ENCODE data around the gene TTPAL.

Gene TTPAL

DNA sequence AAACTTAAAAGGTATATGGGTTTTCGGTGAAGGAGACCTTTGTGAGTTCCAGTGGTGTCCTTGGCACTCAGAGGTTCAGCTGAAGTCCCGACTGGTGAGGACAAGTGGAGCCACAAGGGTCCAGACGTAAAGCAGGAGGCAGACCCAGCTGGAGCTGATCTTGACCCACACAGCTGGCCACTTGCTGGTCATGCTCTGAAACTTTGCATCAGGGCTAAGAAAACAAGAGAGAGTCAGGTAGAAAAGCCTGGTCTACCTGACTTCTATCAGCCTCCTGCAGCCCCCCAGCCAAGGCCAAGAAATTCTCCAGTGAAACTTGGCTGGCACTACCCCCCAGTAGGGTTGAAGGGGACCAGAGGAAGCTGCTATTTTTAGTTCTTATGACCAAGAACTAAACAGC lies 24.5 kb downstream of the TTPAL start:
- DNase-seq = no peak

DNA sequence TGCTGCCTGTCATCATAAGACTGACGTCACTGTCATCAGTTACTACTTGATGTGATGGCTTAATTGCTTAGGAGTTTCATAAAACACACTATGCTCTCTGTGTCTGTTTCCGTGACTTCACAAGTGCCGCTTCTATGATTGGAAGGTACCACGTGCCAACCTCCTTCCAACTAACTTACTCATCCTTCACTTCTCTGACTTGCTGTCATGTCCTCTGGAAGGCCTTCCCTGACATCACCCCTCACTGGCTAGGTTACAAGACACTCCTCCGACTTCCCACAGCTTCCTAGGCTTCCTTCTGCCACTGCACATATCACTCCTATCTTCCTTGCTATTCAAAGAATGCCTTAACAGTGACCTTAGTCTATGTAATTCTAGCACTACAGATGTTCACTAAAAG lies 25.8 kb downstream of the TTPAL start:
- DNase-seq = peak; percentile 89

DNA sequence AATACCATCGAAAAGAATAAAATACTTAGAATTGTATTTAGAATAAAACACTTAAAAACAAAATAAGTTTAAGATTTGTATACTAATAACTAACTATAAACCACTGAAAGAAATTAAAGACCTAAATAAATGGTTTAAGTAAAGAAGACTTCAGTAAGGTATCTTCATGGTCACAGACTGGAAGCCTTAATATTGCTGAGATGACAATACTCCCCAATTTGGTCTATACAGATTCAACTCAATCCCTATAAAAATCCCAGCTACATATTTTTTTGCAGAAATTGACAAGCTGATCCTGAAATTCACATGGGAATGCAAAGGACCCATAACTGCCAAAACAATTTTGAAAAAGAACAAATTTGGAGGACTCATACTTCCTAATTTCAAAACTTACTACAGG lies 27.3 kb downstream of the TTPAL start:
- DNase-seq = no peak

DNA sequence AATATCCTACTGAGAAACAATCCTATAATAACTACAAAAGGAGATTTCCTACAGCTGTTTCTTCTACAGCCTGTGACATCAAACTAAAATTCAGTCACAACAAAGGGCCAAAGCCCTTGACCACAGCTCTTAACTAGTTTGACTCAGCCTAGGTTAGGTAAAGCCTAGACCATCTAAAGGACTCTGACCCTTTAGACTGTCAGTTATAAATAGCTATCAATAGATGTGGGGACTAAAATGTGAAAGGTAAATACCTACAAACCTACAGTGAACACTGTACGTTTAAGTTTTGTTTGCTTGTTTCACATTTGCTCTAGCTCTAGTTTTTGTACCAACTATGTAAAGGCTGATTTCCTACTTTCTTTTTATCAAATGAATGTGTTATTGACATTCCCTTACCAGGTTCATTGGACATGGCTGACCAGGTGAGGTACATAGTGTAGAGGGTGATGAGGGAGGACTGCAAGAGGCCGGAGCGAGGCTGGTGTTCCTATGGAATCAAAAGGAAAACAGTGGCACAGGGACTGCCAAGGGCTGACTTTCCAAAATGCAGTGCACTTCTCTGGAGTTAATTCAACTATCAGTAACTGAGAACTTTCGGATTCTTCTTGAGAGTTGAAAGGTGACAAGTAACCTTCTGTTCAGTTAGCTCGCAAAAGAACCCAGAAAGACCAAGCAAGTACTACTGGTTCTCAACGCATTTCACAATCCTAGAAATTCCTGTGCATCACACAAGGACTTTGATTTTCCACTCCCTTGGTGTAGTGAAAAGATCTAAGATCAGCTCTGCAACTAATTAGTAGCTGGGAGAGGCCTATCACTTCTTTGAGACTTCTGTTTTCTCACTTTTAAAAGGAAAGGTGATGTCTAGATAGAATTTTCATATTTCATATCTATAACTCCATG lies 29.0 kb downstream of the TTPAL start:
- DNase-seq = no peak

DNA sequence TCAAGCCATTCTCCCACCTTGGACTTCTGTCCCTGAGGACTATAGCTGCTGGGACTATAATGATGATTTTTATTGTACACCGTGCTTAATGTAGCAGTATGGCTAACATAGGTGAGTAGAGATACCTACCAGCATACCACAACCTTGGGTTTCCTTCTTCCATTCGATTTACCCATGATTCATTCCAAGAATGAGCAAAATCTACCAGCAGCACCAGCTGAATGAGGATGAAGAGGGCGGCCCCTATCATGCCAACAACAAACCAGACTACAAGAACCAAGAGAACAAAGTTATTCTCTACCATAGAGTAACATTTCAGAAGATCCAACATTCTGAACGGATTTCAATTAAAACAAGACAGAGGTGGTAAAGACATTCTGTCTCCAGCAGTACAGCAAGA lies 34.1 kb downstream of the TTPAL start:
- DNase-seq = no peak

DNA sequence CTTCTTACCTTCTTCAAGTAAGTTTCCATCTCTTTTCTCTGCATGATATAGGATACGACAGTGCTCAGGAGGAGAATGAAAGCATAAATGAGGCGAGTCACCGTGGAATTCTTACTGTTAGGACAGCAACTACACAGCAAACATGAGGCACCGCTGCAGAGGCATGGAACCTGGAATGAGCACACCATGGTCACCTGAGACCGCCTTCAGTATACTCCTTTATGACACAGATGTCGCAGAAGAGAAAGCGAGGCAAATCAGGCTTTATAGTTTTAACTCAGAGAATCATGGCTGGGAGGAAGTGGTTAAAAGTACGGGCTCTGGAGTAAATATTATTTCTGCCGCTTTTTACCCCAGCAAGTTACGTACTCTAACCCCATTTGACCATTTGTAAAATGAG lies 38.2 kb downstream of the TTPAL start:
- DNase-seq = no peak

DNA sequence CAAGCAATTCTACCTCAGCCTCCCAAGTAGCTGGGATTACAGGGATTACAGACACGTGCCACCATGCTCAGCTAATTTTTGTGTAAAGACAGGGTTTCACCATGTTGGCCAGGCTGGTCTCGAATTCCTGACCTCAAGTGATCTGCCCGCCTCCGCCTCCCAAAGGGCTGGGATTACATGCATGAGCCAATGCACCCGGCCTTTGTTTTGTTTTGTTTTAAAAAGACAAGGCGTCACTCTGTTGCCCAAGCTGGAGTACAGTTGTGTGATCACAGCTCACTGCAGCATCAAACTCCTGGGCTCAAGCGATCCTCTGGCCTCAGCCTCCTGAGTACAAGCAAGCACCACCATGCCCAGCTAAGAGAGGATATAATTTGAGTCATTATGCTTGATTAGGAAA lies 40.8 kb downstream of the TTPAL start:
- no peak for DNase-seq

DNA sequence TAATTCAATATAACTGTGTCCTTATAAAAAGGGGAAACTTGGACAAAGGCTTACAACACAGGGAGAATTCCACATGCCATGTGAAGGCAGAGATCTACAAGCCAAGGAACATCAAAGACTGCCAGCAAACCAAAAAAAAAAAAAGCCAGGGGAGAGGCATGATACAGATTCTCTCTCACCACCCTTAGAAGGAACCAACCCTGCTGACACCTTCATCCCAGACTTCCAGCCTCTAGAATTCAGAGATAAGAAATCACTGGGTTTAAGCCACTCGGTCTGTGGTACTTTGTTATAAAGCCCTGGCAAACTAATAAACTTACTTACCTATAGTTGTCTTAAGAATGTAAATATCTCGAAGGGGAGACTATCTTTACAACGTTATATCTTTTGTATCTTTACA lies 41.8 kb downstream of the TTPAL start:
- DNase-seq = no peak

DNA sequence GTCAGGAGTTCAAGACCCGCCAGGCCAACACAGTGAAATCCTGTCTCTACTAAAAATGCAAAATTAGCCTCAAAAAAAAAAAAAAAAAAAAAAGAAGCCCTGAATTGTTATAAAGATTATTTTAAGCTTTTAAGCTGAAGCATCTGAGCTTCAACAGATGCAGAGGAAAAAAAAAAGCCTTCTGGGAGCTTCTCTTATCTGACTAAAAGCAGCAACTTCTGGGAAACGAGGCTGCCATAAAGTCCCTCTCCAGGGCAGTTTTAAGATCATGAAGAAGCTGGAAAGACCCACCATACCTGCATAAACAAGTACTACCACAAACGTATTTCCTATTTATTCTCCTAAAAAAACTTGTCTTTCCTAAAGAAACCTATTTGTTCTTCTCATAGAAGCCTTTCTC lies 42.6 kb downstream of the TTPAL start:
- no peak for DNase-seq

DNA sequence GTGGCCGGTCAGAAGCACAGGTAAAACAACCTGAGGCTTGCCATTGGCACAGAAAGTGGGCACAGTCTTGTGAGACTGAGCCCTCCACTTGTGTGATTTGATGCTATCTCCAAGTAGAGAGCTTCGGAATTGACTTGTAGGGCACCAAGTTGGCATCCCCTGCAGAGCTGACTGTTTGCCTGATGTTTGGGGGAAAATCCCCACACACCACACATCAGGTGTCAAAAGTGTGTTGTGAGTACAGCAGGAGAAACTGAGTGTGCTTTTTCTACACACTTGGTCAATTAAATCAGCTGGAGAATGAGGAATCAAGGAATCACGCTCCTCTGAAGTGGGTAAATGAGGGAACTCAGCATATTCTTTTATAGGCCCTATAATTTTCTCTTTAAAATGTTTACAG lies 45.2 kb downstream of the TTPAL start:
- no peak for DNase-seq

DNA sequence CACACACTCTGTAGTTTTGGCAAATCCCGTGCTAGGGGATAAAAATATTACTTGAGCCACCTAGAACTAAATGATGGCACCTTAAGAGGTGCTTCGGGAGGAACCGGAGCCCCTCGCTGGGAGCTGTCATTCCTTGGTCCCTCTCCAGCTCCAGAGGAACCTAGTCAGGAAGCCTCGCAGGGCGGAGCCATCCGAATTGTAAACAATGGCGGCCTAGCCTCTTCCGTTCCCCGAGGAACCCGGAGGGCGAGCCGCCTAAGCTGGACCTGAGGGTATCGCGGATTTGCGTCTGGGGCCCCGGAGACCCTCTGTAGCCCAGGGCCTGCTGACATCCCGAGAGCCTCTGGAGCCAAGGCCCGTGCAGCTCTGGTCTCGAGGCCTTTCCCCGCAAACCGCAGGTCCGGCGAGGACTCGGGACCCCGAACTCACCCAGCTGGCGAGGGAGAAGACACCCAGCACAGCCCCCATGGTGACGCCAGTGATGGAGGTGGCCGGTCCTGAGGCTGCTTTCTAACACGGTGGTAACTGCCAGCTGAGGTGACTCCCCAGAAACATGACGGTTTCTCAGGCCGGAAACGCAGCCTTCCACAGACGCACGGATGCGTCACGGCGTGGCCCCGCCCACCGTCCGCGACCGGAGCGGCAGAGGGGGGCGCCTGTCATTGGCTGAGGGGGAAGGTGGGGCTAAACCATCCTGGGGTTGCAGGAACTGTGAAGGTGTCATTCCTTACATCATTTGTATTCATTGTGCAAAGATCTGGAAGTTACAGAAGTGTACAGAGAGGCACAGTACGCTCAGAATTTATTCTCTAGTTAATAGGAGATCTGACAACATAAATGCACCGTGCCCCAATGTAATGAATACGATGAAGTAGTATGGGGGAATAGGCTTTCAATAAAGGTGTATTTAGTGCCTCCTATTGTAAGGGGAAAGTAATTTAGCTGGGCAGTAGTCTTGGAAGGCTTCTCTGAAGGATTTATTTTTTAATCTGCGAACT lies 46.1 kb downstream of the TTPAL start, which contains the start of gene SERINC3:
TSS of gene SERINC3 (minus strand) at position 587 of the 998 bp plus-strand sequence. CDS start at position 468, 119 bp downstream.
- peak; percentile 94 for DNase-seq

DNA sequence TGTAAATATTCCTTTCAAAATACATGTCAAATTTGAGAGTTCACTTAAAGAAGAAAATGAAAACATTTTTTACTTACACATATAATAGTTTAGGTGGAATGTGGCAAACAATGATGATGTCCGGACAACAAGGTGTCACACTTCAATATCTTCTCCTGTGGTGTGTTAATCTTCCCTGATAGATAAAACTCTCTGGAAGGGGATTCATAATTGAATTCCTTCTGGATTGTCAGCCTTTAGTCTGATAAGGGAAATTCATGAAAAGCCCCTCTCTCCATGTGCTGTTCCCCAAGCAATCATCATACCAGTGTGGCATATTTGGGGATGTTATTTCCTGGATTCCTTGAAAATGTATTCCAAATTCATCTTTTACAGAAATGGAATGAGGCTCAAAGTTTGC lies 47.2 kb downstream of the TTPAL start:
- DNase-seq = no peak

DNA sequence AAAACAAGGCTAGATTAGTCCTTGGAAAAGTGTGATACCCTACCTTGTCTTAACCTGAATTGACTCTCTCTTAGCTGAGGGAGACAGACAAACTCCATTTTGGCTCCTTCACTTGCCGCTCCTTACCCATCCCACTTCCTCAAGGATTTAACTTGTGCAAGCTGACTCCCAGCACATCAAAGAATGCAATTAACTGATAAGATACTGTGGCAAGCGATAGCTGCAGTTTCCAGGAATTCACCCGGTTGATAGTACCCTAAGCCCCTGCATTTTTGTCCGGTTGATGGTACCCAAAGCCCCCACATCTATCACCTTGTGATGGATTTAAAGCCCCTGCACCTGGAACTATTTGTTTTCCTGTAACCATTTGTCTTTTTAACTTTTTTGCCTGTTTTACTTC lies 48.1 kb downstream of the TTPAL start:
- no peak for DNase-seq

DNA sequence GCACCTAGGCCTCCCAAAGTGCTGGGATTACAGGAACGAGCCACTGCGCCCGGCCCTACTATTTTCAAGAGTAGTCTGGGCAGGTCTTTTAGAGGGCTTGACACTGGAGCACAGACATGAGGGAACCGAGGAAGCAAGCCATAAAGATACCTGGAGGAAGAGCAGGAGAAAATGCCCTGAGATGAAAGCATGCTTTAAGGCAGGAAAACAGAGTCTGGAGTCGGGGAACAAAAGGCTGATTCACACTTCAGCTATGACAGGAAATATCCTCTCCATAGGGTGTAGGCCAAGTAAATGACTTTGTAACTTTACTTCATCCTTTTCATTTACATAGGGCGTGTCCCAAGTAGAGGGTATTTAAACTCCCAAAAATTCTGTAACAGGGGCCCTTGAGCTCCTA lies 50.5 kb downstream of the TTPAL start:
- peak; percentile 82 for DNase-seq

DNA sequence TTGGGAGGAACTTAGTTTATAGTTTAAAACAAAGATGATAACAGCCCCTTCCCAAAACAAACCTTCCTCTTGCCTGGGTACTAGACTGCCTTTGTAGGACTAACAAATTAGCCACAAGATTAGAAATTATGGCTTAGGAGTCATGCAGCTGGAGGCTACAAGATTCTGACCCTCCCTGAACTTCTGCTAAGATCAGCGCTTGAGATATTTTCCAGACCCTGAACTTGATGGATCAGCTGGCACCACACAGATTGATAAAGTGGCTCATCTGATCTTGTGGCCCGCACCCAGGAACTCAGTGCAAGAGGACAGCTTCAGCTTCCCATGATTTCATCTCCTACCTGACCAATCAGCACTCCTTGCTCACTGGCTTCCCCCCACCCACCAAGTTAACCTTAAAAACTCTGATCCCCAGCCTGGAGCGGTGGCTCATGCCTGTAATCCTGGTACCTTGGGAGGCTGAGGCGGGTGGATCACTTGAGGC lies 52.1 kb downstream of the TTPAL start:
- DNase-seq = no peak

DNA sequence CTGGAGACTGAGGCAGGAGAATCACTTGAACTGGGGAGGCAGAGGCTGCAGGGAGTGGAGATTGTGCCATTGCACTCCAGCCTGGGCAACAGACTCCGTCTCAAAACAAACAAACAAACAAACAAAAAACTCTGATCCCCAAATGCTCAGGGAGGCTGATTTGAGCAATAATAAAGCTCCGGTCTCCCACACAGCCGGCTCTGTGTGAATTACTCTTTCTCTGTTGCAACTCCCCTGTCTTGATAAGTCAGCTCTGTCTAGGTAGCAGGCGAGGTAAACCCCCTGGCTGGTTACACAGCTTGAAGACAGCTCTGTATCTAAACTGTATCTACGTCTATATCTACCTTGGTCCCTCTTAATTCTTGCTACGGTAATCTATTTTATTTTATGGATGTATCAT lies 52.6 kb downstream of the TTPAL start:
- no peak for DNase-seq

DNA sequence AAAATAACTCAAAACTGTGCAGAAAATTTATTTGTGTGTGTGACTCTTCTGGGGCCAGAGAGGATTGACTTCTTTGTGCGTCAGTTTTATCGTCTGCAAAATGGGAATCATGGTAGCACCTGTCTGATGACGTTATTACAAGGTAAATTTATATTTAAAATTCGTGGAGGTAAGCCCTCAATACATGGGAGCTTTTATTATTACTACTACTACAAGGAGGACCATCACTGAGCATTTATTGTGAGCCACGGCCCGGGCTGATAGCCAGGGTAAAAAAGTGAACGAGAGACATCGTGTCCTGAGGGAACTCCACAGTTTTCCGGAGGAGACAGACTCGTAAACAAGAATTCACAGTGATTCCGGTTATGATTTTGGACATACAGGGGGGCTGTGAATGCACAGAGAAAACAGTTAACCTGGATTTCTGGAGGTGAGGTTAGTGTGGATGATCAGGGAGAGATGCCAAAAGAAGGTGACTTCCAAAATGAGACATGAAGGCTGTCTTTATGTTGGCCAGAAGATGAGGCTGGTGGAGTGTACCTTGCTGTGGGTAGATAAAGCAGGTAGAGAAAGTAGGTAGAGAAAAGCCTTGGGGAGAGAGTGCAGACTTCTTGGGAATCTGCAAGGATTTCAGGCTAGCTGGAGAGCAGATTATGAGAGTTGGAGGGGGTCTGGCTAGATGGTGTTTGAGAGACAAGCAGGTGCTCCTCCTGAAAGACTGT lies 56.7 kb downstream of the TTPAL start:
- no peak for DNase-seq

DNA sequence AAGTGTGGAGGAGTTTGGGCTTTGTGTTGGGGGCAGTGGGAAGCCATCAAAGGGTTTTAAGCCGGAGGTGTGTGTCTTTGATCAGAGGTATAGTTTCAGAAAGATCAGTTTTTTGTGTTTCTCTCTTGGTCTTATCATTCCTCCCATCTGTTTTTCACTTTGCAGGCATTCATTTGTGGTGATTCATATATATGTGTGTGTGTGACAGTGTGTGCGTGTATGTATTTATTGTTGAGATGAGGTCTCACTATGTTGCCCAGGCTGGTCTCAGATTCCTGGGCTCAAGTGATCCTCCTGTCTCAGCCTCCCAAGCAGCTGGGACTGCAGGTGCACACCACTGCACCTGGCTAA lies 57.3 kb downstream of the TTPAL start:
- peak; percentile 71 for DNase-seq

DNA sequence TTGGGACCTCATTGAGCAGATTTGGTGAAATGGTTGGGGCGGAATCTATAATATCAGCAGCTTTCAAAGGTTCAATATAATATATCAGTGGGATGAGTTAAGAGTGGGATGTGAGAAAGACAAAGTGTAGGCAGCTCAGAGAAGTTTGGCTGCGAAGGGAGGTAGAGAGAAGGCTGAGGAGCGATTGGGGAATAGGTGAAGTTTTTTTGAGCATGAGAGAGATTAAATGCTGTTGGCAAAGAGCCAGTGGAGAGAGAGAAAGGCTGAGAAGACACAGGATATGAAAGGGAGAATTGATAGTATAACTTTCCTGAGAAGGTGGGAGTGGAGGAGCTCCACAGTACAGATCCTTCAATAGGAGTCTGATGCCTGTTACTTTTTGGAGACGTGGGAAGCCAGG lies 58.3 kb downstream of the TTPAL start:
- no peak for DNase-seq

DNA sequence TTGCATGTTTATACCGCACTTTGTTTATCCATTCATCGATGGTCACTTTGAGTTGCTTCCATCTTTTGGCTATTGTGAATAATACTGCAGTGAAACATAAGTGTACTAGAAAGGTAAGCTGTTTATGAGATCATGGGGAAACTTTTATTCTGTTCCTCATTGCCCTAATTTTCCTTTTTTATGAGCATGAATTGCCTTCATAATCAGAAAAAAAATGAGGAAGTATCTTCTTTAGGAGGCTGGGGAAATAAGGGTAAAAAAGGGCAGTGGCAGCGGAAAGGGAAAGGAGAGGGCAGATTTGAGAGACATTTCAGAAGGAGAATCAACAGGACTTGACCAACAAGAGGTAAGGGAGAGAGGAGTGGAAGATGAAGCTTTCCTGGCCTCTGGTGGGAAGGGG lies 60.5 kb downstream of the TTPAL start:
- no peak for DNase-seq

DNA sequence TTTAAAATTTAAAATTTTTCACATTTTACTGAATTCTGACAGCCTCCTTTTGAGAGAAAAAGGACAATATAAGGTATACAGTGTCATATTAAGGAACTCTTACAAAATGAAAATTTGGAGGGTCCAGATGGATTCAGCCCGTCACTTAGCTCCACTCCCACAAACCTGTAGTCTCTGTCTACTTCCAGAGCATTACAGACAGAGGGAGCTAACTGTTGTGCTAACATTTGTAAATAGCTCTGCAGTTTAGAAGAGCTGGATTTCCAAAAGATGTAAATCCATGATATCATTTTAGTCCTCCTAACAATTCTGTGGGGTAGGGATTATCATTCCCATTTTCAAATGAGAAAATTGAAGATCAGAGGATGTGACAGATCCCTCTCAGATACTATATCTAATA lies 62.3 kb downstream of the TTPAL start:
- no peak for DNase-seq

DNA sequence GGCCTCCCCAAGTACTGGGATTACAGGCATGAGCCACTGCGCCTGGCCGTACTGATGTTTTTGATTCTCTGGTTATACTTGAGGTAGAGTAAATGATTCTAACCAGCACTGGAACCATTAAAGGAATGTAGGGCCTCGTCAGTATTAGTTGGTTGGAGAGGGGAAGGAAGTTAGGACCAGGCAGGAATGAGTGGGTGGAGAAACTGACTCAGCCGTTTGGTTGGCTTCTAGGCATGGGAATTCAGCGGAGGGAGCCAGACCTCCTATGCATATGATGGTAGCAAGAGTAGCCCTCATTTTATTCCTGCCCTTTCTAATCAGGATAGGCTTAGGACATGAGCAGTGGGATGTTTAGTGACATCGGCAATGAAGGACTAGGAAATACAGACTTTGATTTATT lies 65.2 kb downstream of the TTPAL start:
- DNase-seq = peak; percentile 70

DNA sequence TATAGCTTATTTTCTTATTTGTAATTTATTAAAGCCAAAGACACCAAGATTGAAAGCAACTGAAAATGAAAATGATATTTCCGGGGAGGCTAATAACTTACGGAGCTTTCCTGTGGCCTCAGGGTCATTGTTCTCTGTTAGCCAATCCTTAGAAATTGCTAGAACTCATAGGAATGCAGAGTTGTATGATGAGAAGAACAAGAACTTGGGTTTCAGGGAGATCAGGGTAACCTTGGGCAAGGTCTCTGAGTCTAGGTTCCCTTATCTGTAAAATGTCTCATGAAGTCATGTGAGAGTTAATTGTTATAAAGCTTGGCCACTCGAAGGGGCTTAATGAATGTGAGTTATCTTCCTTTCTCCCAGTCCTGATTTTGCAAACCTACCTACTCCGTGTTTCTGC lies 66.3 kb downstream of the TTPAL start:
- DNase-seq = no peak
